ENCODE results near the gene C16orf74. TPM values are rescaled to one million over a fixed set of nuclear protein-coding genes. Genes with fewer than 3 reads are reported as not detected.

Gene C16orf74
- total and polyA plus RNA-seq, 2 donors (not counting 1 experiment from before 2014, with no cell fraction given) = 73.0 to 83.3 TPM

DNA sequence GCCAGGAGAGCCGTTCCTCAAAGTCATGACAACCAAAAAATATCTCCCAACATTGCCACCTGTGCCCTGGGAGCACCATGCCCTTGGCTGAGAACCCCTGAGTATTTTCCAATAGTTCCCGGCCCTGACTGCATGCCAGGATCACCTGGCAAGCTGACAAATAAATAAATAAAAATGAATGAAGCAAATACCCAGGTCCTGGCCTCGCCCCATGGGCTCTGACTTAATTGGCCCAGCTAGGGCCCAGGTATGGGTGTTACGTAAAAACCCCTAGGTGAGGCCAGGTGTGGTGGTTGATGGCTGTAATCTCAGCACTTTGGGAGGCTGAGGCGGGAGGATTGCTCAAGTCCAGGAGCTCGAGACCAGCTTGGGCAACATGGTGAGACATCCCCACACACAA, 2.7 kb upstream of the C16orf74 start:
- ATAC-seq (ENCODE audit: low read depth) = no peak
- Histone ChIP-seq H3K9me3 (ENCODE audit: control extremely low read depth in 1 of 3, control insufficient read depth in 2 of 3, insufficient read depth in 1 of 3, low read length in 2 of 3) (peaks cover 0 to 6% (median 0%) of the 10 kb centered on the region in 3 donors), H3K4me2 (replicated peaks; ENCODE audit: low read depth, low read length, poor library complexity, severe bottlenecking) (peak overlapping the region; percentile 92), H3K4me1 (ENCODE audit: control insufficient read depth in 2 of 2, insufficient read depth in 2 of 2, low read length in 2 of 2) (peaks cover 83 to 94% of the 10 kb centered on the region in 2 donors), H2AFZ (ENCODE audit: insufficient read depth, low read depth, low read length, poor library complexity, severe bottlenecking) (no peak overlapping the region), H3K27me3 (replicated peaks in 1 of 4; ENCODE audit: control extremely low read depth in 1 of 4, control insufficient read depth in 3 of 4, insufficient read depth in 4 of 4, low read length in 3 of 4) (no peaks in the 10 kb centered on the region), H3K9ac (ENCODE audit: low read length) (no peak overlapping the region), H3K27ac (ENCODE audit: low read length in 2 of 2) (peak overlapping the region; percentile 94 to 98), H3K4me3 (ENCODE audit: control extremely low read depth in 1 of 5, extremely low read depth in 1 of 5, insufficient read depth in 1 of 5, low read depth in 2 of 5, low read length in 4 of 5) (no peak overlapping the region), H3K79me2 (ENCODE audit: control insufficient read depth, insufficient read depth, low read length) (peaks cover 18% of the 10 kb centered on the region), H3K36me3 (replicated peaks in 1 of 2; ENCODE audit: control extremely low read depth in 1 of 2, control insufficient read depth in 1 of 2, extremely low read depth in 1 of 2, insufficient read depth in 2 of 2, low read length in 1 of 2) (no peaks in the 10 kb centered on the region), H4K20me1 (ENCODE audit: control insufficient read depth, insufficient read depth, low read length, poor library complexity, severe bottlenecking) (peaks cover 15% of the 10 kb centered on the region)
- peak overlapping the region; percentile 86 for H3K4me3 Mint-ChIP-seq
- no peaks in the 10 kb centered on the region for H3K9me3 Mint-ChIP-seq (ENCODE audit: insufficient read depth)
- intact Hi-C loops (cut with micrococcal nuclease) = no loop called here
- ChIA-PET CTCF (interaction anchor here (0.8 to 1.3 kb wide), 2 partner anchors 44 to 137 kb away, joined by 3 read pairs; no protein-coding TSS in a partner anchor), POLR2A (interaction anchor here (0.6 to 4.0 kb wide), 3 partner anchors 9 to 47 kb away, joined by 3 to 24 read pairs (median 9); no protein-coding TSS in a partner anchor)
- no peak for TF ChIP-seq EZH2 (IDR thresholded peaks at IDR 0.05; ENCODE audit: borderline replicate concordance, insufficient read depth, low read depth, low read length, poor library complexity, severe bottlenecking)
- TF ChIP-seq, protein P1, sequence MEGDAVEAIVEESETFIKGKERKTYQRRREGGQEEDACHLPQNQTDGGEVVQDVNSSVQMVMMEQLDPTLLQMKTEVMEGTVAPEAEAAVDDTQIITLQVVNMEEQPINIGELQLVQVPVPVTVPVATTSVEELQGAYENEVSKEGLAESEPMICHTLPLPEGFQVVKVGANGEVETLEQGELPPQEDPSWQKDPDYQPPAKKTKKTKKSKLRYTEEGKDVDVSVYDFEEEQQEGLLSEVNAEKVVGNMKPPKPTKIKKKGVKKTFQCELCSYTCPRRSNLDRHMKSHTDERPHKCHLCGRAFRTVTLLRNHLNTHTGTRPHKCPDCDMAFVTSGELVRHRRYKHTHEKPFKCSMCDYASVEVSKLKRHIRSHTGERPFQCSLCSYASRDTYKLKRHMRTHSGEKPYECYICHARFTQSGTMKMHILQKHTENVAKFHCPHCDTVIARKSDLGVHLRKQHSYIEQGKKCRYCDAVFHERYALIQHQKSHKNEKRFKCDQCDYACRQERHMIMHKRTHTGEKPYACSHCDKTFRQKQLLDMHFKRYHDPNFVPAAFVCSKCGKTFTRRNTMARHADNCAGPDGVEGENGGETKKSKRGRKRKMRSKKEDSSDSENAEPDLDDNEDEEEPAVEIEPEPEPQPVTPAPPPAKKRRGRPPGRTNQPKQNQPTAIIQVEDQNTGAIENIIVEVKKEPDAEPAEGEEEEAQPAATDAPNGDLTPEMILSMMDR (IDR thresholded peaks at IDR 0.05) = no peak
- H3K27me3 Mint-ChIP-seq = no peaks in the 10 kb centered on the region
- WGBS (ENCODE audit: insufficient coverage) = 93% methylated on average over 2 of the region's 6 CpGs
- no peak for DNase-seq
- peaks cover 75% of the 10 kb centered on the region for H3K4me1 Mint-ChIP-seq
- peak overlapping the region; percentile 100 for H3K27ac Mint-ChIP-seq

Measured in B cell (primary cell).